PC-9 (cell line): Measurements from ENCODE around the gene ATP1A2. TPM values are rescaled to one million over a fixed set of nuclear protein-coding genes. Genes with fewer than 3 reads are reported as not detected.

Experiments
- BruUV-seq: library from RNA; stranded (reverse); fragments of 400-500 nt; replicated peaks from 2 replicates; lab custom pipeline; 2021; lab: Mats Ljungman, UMichigan
- CTCF ChIA-PET: fragments of 300-600 bp; sonication (Branson Sonifier 250); formaldehyde crosslinking; loops from one replicate; lab custom pipeline; 2022; ENCODE audit warnings: antibody characterized with exemption; lab: Charles Lee
- POLR2A ChIA-PET: fragments of 300-600 bp; sonication (Branson Sonifier 250); formaldehyde crosslinking; loops from one replicate; lab custom pipeline; 2022; ENCODE audit warnings: antibody characterized with exemption; ENCODE audit not compliant: unreplicated experiment; lab: Charles Lee
- DNase-seq, 2 experiments: peaks; one replicate each; pipeline versions ENCODE4 v3.0.0 to v3.0.0-alpha.2; 2015 to 2022; ENCODE audit warnings: mixed read lengths in 1 of 2
- H2AFZ ChIP-seq: fragments of 200-600 bp; sonication (generic); 2 replicates; pipeline ENCODE4 v1.8.1; 2017; ENCODE audit warnings: antibody characterized with exemption
- H3F3A ChIP-seq: fragments of 200-600 bp; sonication (generic); 2 replicates; pipeline ENCODE4 v1.8.1; 2017; ENCODE audit warnings: antibody characterized with exemption, mild to moderate bottlenecking, low read depth; ENCODE audit not compliant: insufficient read depth
- H3K27ac ChIP-seq: fragments of 200-600 bp; sonication (generic); 2 replicates; pipeline ENCODE4 v1.6.1; 2016; ENCODE audit warnings: mixed run types
- H3K27me3 ChIP-seq: fragments of 200-600 bp; sonication (generic); 2 replicates; pipeline ENCODE4 v1.6.1; 2016; ENCODE audit warnings: low read depth, mixed run types; ENCODE audit not compliant: insufficient read depth
- H3K36me3 ChIP-seq: fragments of 200-600 bp; sonication (generic); 2 replicates; pipeline ENCODE4 v1.6.1; 2016; ENCODE audit warnings: low read depth, mixed run types
- H3K4me1 ChIP-seq: fragments of 200-600 bp; sonication (generic); replicated peaks from 2 replicates; pipeline ENCODE4 v1.6.1; 2016; ENCODE audit warnings: mixed run types; ENCODE audit not compliant: insufficient read depth
- H3K4me2 ChIP-seq: fragments of 200-600 bp; sonication (generic); 2 replicates; pipeline ENCODE4 v1.6.1; 2017; ENCODE audit warnings: mixed run types
- H3K4me3 ChIP-seq: fragments of 200-600 bp; sonication (generic); 2 replicates; pipeline ENCODE4 v1.6.1; 2016; ENCODE audit warnings: mixed run types
- H3K79me2 ChIP-seq: fragments of 200-600 bp; sonication (generic); 2 replicates; pipeline ENCODE4 v1.6.1; 2017; ENCODE audit warnings: low read depth, mixed run types
- H3K9me2 ChIP-seq: fragments of 200-600 bp; sonication (generic); 2 replicates; pipeline ENCODE4 v1.8.1; 2017; ENCODE audit warnings: mild to moderate bottlenecking; ENCODE audit not compliant: insufficient read depth
- H3K9me3 ChIP-seq: fragments of 200-600 bp; sonication (generic); 2 replicates; pipeline ENCODE4 v1.8.1; 2016; ENCODE audit warnings: low read depth; ENCODE audit not compliant: insufficient read depth
- H4K20me1 ChIP-seq: fragments of 200-600 bp; sonication (generic); 2 replicates; pipeline ENCODE4 v1.8.1; 2017; ENCODE audit not compliant: insufficient read depth
- CTCF ChIP-seq: fragments of 200-600 bp; sonication (generic); conservative IDR thresholded peaks from 2 replicates; pipeline ENCODE4 v1.6.1; 2017; ENCODE audit warnings: mixed run types, antibody characterized with exemption, mild to moderate bottlenecking, moderate library complexity
- EZH2 ChIP-seq: fragments of 200-600 bp; sonication (generic); IDR thresholded peaks from 2 replicates; pipeline ENCODE4 v1.8.0; 2017; ENCODE audit warnings: antibody characterized with exemption, low read depth
- intact Hi-C: fragments of 100-400 bp; cut with micrococcal nuclease; formaldehyde crosslinking; loops from one replicate; pipeline ENCODE4 v1.10.0; 2022; ENCODE audit not compliant: unreplicated experiment
- total RNA-seq: library from RNA; stranded (reverse); gene quantifications from 2 replicates; pipeline ENCODE4 v1.2.3, GENCODE V29; 2021

Gene ATP1A2
- total RNA-seq, 1 experiment from 2014 or later: 1.1 TPM

GRCh38 chr1:160097911-160098851 is 17.4 kb upstream of the ATP1A2 start, which contains the start of gene IGSF8:
TSS of gene IGSF8 (minus strand) at chr1:160098619. CDS start at chr1:160098472, 147 bp downstream.
- Histone ChIP-seq H3K9me3 (no peaks in the 10 kb centered on the region), H4K20me1 (no peaks in the 10 kb centered on the region), H3K36me3 (no peaks in the 10 kb centered on the region), H2AFZ (peak within 1 kb of the TSS; percentile 80), H3K79me2 (no peaks in the 10 kb centered on the region; the same call in 1 of the 2 replicates), H3K4me3 (peak within 1 kb of the TSS; percentile 97), H3K4me2 (peak within 1 kb of the TSS; percentile 98), H3K27ac (peak within 1 kb of the TSS; percentile 31; the same call in 1 of the 2 replicates), H3K4me1 (peaks cover 34% of the 10 kb centered on the region), H3K27me3 (no peaks in the 10 kb centered on the region), H3K9me2 (no peaks in the 10 kb centered on the region), H3F3A (peaks cover 13% of the 10 kb centered on the region; the same call in 1 of the 2 replicates)
- no TSS peak for BruUV-seq
- DNase-seq: peak; percentile 50 to 90
- intact Hi-C loops: loop anchor here (10.0 kb wide), 1 partner anchor 193 kb away; the partner anchor contains the start of gene CFAP45
- POLR2A ChIA-PET: interaction anchor here (0.6 to 0.9 kb wide), 3 partner anchors 97 to 229 kb away, joined by 4 to 12 read pairs (median 8); no protein-coding TSS in a partner anchor
- TF ChIP-seq CTCF (no peak), EZH2 (no peak)
- CTCF ChIA-PET: interaction anchor here (0.5 to 1.5 kb wide), 8 partner anchors 19 to 193 kb away, joined by 3 to 12 read pairs (median 6); no protein-coding TSS in a partner anchor

GRCh38 chr1:160098852-160099561 is 16.6 kb upstream of the ATP1A2 start:
- intact Hi-C loops: loop anchor here (10.0 kb wide), 1 partner anchor 194 kb away; the partner anchor contains the start of gene CFAP45
- Histone ChIP-seq H3K4me2 (peak overlapping the region; percentile 87), H3K79me2 (no peaks in the 10 kb centered on the region; the same call in 1 of the 2 replicates), H3K9me2 (no peaks in the 10 kb centered on the region), H3F3A (peaks cover 13% of the 10 kb centered on the region; the same call in 1 of the 2 replicates), H3K27me3 (no peaks in the 10 kb centered on the region), H3K4me1 (peaks cover 34% of the 10 kb centered on the region), H3K36me3 (no peaks in the 10 kb centered on the region), H2AFZ (peak overlapping the region; percentile 76), H3K27ac (no peak overlapping the region; the same call in 1 of the 2 replicates), H3K9me3 (no peaks in the 10 kb centered on the region), H3K4me3 (peak overlapping the region; percentile 60), H4K20me1 (no peaks in the 10 kb centered on the region)
- TF ChIP-seq CTCF (no peak), EZH2 (no peak)
- POLR2A ChIA-PET: interaction anchor here (0.6 to 0.9 kb wide), 4 partner anchors 20 to 230 kb away, joined by 6 to 23 read pairs (median 12); no protein-coding TSS in a partner anchor
- CTCF ChIA-PET: interaction anchor here (0.6 to 1.5 kb wide), 5 partner anchors 53 to 191 kb away, joined by 3 to 8 read pairs (median 6); no protein-coding TSS in a partner anchor
- peak; percentile 76 to 95 for DNase-seq
- no TSS peak for BruUV-seq
